Measurements from ENCODE around the gene RPL37A. TPM values are rescaled to one million over a fixed set of nuclear protein-coding genes. Genes with fewer than 3 reads are reported as not detected.

Gene RPL37A
- total and polyA plus RNA-seq, 9 of the 15 experiments (the other 6 are each of a cell fraction or from before 2014, with no cell fraction given) = 1,938 to 3,349 (median 2,436) TPM

DNA sequence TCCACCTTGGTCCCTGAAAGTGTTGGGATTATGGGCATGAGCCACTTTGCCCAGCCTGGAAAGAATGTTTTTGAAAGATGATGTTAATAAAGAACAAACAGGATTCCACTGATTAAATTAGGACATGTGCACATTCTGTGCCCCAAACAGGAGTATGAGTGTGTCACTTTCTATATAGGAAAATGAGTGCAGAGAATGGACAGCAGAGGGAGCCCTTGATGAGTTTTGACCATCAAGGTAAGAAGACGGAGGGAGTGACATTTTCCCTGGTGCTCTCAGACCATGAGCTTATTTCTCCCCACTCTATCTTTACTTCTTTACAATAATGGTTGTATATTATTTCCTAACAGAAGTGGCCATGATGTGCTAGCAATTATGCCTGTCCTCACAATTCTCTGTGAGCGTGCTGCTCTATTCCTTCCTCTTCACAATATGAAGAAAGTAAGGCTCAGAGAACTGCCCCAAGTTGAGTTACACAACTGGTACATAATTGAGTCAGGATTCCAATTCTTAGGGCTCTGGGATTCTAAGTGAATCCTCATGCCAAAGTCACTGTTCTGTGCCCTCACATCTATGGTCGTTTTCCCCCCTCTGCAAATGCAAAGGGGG lies 20.6 kb downstream of the RPL37A start:
- FAIRE-seq = peak; percentile 70
- H3K27ac ChIP-seq (ENCODE audit: extremely low read depth, low read depth, low read length) = no peak overlapping the region

More for the DNA sequence above, 20.6 kb downstream of the RPL37A start:
- Histone ChIP-seq H3K9ac (ENCODE audit: insufficient read depth in 1 of 2, low read depth in 2 of 2, low read length in 2 of 2) (no peak overlapping the region), H2AFZ (ENCODE audit: low read depth, low read length) (no peak overlapping the region), H3K27me3 (ENCODE audit: control insufficient read depth in 2 of 2, insufficient read depth in 2 of 2, low read length in 2 of 2) (no peaks in the 10 kb centered on the region), H3K4me1 (replicated peaks in 1 of 2; ENCODE audit: control insufficient read depth in 2 of 2, insufficient read depth in 2 of 2, low read length in 2 of 2) (no peaks in the 10 kb centered on the region; a peak in 1 of 5 replicates), H3K9me1 (ENCODE audit: control insufficient read depth, insufficient read depth, low read length) (no peaks in the 10 kb centered on the region), H3K79me2 (ENCODE audit: control insufficient read depth, insufficient read depth, low read length) (no peaks in the 10 kb centered on the region), H3K36me3 (ENCODE audit: control insufficient read depth, insufficient read depth, low read length) (no peaks in the 10 kb centered on the region), H3K9me3 (replicated peaks; ENCODE audit: control insufficient read depth, insufficient read depth, low read depth, low read length) (no peaks in the 10 kb centered on the region), H3K4me3 (no peak overlapping the region), H4K20me1 (replicated peaks; ENCODE audit: control insufficient read depth, insufficient read depth, low read length) (no peaks in the 10 kb centered on the region; the same call in 1 of the 2 replicates), H3K4me2 (ENCODE audit: insufficient read depth, low read length) (no peak overlapping the region)
- in situ Hi-C loops (cut with MboI) = loop anchor here (5.0 kb wide), 1 partner anchor 148 kb away; no protein-coding TSS in a partner anchor
- ChIA-PET CTCF (ENCODE audit: low intra/inter-chr PET ratio) (interaction anchor here (4.5 kb wide), 1 partner anchor 147 kb away, joined by 21 read pairs; no protein-coding TSS in a partner anchor), POLR2A (interaction anchor here (1.6 kb wide), 1 partner anchor 20 kb away, joined by 4 read pairs; the partner anchor contains the start of gene RPL37A)
- intact Hi-C loops (cut with micrococcal nuclease) = loop anchor here (1.0 to 5.0 kb wide), 2 partner anchors 147 to 297 kb away; no protein-coding TSS in a partner anchor
- TF ChIP-seq RAD21 (CRISPR knock-in tag; conservative IDR thresholded peaks at IDR 0.05 in 1 of 2, IDR thresholded peaks at IDR 0.05 in 1 of 2) (peak; percentile 77 to 91), ZNF263 (CRISPR knock-in tag; IDR thresholded peaks at IDR 0.05; ENCODE audit: borderline replicate concordance) (no peak), RB1 (IDR thresholded peaks at IDR 0.05; ENCODE audit: low read depth) (no peak), RCOR1 (IDR thresholded peaks at IDR 0.05; ENCODE audit: borderline replicate concordance in 1 of 2, low read depth in 2 of 2, low read length in 2 of 2) (no peak), KLF16 (IDR thresholded peaks at IDR 0.05) (0 out of 2 replicates have a peak, but pooled peaks have one; percentile 19), NELFE (IDR thresholded peaks at IDR 0.05; ENCODE audit: insufficient read depth, insufficient read length) (no peak), SMC3 (conservative IDR thresholded peaks at IDR 0.05; ENCODE audit: insufficient read depth, low read depth, low read length) (0 out of 2 replicates have a peak, but pooled peaks have one; percentile 33)
- TF ChIP-seq, protein P1, sequence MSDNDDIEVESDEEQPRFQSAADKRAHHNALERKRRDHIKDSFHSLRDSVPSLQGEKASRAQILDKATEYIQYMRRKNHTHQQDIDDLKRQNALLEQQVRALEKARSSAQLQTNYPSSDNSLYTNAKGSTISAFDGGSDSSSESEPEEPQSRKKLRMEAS (CRISPR knock-in tag; IDR thresholded peaks at IDR 0.05) = no peak
- TF ChIP-seq, protein P2, sequence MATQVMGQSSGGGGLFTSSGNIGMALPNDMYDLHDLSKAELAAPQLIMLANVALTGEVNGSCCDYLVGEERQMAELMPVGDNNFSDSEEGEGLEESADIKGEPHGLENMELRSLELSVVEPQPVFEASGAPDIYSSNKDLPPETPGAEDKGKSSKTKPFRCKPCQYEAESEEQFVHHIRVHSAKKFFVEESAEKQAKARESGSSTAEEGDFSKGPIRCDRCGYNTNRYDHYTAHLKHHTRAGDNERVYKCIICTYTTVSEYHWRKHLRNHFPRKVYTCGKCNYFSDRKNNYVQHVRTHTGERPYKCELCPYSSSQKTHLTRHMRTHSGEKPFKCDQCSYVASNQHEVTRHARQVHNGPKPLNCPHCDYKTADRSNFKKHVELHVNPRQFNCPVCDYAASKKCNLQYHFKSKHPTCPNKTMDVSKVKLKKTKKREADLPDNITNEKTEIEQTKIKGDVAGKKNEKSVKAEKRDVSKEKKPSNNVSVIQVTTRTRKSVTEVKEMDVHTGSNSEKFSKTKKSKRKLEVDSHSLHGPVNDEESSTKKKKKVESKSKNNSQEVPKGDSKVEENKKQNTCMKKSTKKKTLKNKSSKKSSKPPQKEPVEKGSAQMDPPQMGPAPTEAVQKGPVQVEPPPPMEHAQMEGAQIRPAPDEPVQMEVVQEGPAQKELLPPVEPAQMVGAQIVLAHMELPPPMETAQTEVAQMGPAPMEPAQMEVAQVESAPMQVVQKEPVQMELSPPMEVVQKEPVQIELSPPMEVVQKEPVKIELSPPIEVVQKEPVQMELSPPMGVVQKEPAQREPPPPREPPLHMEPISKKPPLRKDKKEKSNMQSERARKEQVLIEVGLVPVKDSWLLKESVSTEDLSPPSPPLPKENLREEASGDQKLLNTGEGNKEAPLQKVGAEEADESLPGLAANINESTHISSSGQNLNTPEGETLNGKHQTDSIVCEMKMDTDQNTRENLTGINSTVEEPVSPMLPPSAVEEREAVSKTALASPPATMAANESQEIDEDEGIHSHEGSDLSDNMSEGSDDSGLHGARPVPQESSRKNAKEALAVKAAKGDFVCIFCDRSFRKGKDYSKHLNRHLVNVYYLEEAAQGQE (IDR thresholded peaks at IDR 0.05; ENCODE audit: borderline replicate concordance) = peak; percentile 52; the same call in 1 of the 2 replicates
- TF ChIP-seq, protein P2 (CRISPR knock-in tag; IDR thresholded peaks at IDR 0.05; ENCODE audit: low read depth) = no peak
- TF ChIP-seq, protein P3, sequence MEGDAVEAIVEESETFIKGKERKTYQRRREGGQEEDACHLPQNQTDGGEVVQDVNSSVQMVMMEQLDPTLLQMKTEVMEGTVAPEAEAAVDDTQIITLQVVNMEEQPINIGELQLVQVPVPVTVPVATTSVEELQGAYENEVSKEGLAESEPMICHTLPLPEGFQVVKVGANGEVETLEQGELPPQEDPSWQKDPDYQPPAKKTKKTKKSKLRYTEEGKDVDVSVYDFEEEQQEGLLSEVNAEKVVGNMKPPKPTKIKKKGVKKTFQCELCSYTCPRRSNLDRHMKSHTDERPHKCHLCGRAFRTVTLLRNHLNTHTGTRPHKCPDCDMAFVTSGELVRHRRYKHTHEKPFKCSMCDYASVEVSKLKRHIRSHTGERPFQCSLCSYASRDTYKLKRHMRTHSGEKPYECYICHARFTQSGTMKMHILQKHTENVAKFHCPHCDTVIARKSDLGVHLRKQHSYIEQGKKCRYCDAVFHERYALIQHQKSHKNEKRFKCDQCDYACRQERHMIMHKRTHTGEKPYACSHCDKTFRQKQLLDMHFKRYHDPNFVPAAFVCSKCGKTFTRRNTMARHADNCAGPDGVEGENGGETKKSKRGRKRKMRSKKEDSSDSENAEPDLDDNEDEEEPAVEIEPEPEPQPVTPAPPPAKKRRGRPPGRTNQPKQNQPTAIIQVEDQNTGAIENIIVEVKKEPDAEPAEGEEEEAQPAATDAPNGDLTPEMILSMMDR (IDR thresholded peaks at IDR 0.05 in 2 of 3, conservative IDR thresholded peaks at IDR 0.05 in 1 of 3; ENCODE audit: insufficient read depth in 2 of 3, low read depth in 1 of 3, low read length in 3 of 3) = peak; percentile 46 to 60 (median 59); a peak in 5 of 6 replicates
- no TSS peak for BruUV-seq (replicated peaks)
- ATAC-seq (peak; percentile 91), DNase-seq (ENCODE audit: extremely low read depth in 1 of 4, low spot score in 3 of 4) (peak; percentile 41 to 75 (median 51))
- 22% methylated on average over 2 of the region's 3 CpGs for WGBS (ENCODE audit: insufficient coverage, low coverage, missing lambda C conversion rate)
